K562 treated with DMSO at 1 percent for 24 hours (cell line): ENCODE measurements around the gene KISS1R. TPM values are rescaled to one million over a fixed set of nuclear protein-coding genes. Genes with fewer than 3 reads are reported as not detected.

Experiments used
- total RNA-seq: library from RNA; unstranded; fragments of 300-600 nt; gene quantifications from 2 replicates; pipeline ENCODE4 v1.2.3, GENCODE V29; 2022; ENCODE audit warnings: low read depth; ENCODE audit not compliant: insufficient read depth

Gene KISS1R
- total RNA-seq: 4.8 and 5.2 TPM in 2 replicates

DNA sequence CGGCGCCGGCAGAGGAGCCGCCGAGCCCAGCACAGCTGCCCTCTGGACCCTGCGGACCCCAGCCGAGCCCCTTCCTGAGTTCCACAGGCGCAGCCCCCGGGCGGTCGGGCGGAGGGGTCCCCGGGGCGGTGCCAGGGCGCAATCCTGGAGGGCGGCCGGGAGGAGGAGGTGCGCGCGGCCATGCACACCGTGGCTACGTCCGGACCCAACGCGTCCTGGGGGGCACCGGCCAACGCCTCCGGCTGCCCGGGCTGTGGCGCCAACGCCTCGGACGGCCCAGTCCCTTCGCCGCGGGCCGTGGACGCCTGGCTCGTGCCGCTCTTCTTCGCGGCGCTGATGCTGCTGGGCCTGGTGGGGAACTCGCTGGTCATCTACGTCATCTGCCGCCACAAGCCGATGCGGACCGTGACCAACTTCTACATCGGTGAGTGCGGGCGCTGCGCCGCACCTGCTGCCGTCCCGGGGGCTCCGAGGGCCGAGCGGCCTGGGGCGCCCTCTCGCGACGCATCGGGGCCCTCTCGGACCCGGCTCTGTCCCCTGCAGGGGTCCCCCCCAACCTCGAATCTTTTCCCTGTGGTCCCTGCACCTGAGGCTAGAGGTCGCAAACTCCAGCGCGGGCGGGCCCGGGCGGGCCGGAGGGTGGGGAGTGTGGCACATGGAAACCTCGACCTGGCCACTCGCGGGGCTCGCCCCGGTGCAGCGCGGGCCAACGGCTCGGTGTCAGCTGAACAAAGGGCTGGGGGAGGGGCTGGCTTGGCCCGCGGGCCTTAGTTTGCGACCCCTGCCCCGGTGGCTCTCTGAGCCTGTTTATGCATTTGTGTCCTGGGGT lies at the start of gene KISS1R:
Gene KISS1R, plus strand, starts transcription at position 11 of the 829 bp plus-strand sequence. Its CDS starts 170 bp downstream, at position 181.

GRCh38 chr19:892894-893689 lies 24.0 kb upstream of the KISS1R start, which contains the start of the genes MED16 and RNU6-9:
Gene MED16 (minus strand): TSS chr19:893187. CDS start chr19:891131, 2,056 bp downstream.
Gene RNU6-9 (plus strand): TSS chr19:893484.

DNA sequence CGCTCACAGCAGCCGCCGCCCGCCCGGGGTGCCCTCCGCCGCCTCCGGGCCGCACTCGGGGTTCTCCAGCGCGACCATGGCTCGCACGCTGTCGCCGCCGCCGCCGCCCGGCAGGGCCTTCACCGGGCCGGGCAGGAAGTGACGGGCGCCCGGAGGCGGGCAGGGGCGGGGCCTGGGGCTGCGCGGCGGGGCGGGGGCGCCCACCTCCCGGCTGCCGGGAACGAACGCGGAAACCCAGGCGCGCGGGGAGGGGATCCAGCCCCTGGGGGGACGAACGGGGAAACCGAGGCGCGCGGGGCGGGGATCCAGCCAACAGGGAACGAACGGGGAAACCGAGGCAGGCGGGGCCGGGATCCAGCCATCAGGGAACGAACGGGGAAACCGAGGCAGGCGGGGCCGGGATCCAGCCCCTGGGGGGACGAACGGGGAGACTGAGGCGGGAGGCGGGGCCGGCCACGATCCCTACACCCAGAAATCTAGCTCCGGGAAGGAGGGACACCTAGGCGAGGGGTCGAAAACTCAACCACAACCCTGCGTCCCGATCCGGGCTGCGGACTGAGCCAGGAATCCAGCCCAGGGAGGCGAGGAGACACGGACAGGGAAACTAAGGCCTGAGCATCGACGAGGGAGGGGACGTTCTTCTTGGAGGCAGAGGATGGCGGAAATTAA lies 3.9 kb upstream of the KISS1R start, which contains the start of gene R3HDM4:
Gene R3HDM4, minus strand, starts transcription at position 140 of the 669 bp plus-strand sequence. Its CDS starts 62 bp downstream, at position 78.

GRCh38 chr19:925526-926322 lies 8.6 kb downstream of the KISS1R start, which contains the start of gene ARID3A:
Gene ARID3A (plus strand): TSS chr19:926035. CDS start chr19:929529, 3,494 bp downstream.

Other genes starting within 250 kb of the KISS1R start
- 9.8 and 12.7 TPM in 2 replicates for gene FSTL3, start 240.9 kb upstream of the KISS1R start, total RNA-seq
- gene PRSS57, start 221.9 kb upstream of the KISS1R start, total RNA-seq: 18.9 and 21.6 TPM in 2 replicates
- 20.1 and 24.9 TPM in 2 replicates for gene PALM, start 208.4 kb upstream of the KISS1R start, total RNA-seq
- 0.25 TPM in 1 of 2 replicates, not detected in the other for gene MISP, start 166.2 kb upstream of the KISS1R start, total RNA-seq
- 331 and 361 TPM in 2 replicates for gene PTBP1, start 119.9 kb upstream of the KISS1R start, total RNA-seq
- 26.9 and 33.9 TPM in 2 replicates for gene PLPPR3, start 95.4 kb upstream of the KISS1R start, total RNA-seq
- 1.3 and 1.6 TPM in 2 replicates for gene AZU1, start 89.5 kb upstream of the KISS1R start, total RNA-seq
- gene PRTN3, start 76.3 kb upstream of the KISS1R start, total RNA-seq: 0.87 and 1.3 TPM in 2 replicates
- not detected in 2 replicates for gene ELANE, start 65.0 kb upstream of the KISS1R start, total RNA-seq
- gene CFD, start 57.7 kb upstream of the KISS1R start, total RNA-seq: 64.6 and 67.7 TPM in 2 replicates
- gene MED16, start 24.1 kb upstream of the KISS1R start, total RNA-seq: 58.2 and 66.2 TPM in 2 replicates
- gene RNU6-9, start 23.8 kb upstream of the KISS1R start, total RNA-seq: not detected in 2 replicates
- gene R3HDM4, start 4.1 kb upstream of the KISS1R start, total RNA-seq: 169 and 193 TPM in 2 replicates
- gene ARID3A, start 8.7 kb downstream of the KISS1R start, total RNA-seq: 72.0 and 83.1 TPM in 2 replicates
- gene WDR18, start 67.0 kb downstream of the KISS1R start, total RNA-seq: 89.2 and 91.4 TPM in 2 replicates
- 0.66 and 0.73 TPM in 2 replicates for gene GRIN3B, start 83.1 kb downstream of the KISS1R start, total RNA-seq
- 234 and 259 TPM in 2 replicates for gene TMEM259, start 103.8 kb downstream of the KISS1R start, total RNA-seq
- gene RNU6-2, start 104.2 kb downstream of the KISS1R start, total RNA-seq: not detected in 2 replicates
- 103 and 109 TPM in 2 replicates for gene CNN2, start 109.3 kb downstream of the KISS1R start, total RNA-seq
- 68.1 and 68.5 TPM in 2 replicates for gene ABCA7, start 122.8 kb downstream of the KISS1R start, total RNA-seq
- gene ARHGAP45, start 149.8 kb downstream of the KISS1R start, total RNA-seq: 26.5 and 30.6 TPM in 2 replicates
- 298 and 316 TPM in 2 replicates for gene POLR2E, start 178.0 kb downstream of the KISS1R start, total RNA-seq
- 1,084 and 1,166 TPM in 2 replicates for gene GPX4, start 186.7 kb downstream of the KISS1R start, total RNA-seq